ENCODE measurements around the gene RPL34.

GRCh38 chr4:108628411-108628810 lies 8.0 kb downstream of the RPL34 start:
- TF ChIP-seq MAX (IDR thresholded peaks at IDR 0.05; ENCODE audit: low read depth, low read length) (no peak), POLR2A (IDR thresholded peaks at IDR 0.05; ENCODE audit: extremely low read depth, insufficient read length) (no peak)
